HEK293T (cell line): ENCODE data around the gene TOP3A.

Experiments
- CTCF ChIA-PET: fragments of 350-600 bp; formaldehyde crosslinking; extraction: SDS; loops from one replicate; lab custom pipeline; 2021; ENCODE audit warnings: antibody characterized with exemption, inconsistent platforms; lab: Yijun Ruan, JAX
- POLR2A ChIA-PET: fragments of 350-600 bp; formaldehyde crosslinking; extraction: SDS; loops from one replicate; lab custom pipeline; 2020; ENCODE audit warnings: antibody characterized with exemption, inconsistent platforms; lab: Yijun Ruan, JAX
- DNase-seq: peaks from one replicate; pipeline ENCODE4 v3.0.0; 2012; ENCODE audit warnings: mixed read lengths; ENCODE audit errors: extremely low spot score
- ARNT ChIP-seq: fragments of 450-650 bp; IDR thresholded peaks from 2 replicates; pipeline ENCODE4 v1.6.1; 2017; ENCODE audit warnings: mild to moderate bottlenecking
- BHLHE40 ChIP-seq: fragments of 450-650 bp; IDR thresholded peaks from 2 replicates; pipeline ENCODE4 v1.6.1; 2016; ENCODE audit warnings: mild to moderate bottlenecking, moderate library complexity, borderline replicate concordance
- CTBP1 ChIP-seq: fragments of 450-650 bp; IDR thresholded peaks from 2 replicates; pipeline ENCODE4 v1.6.1; 2016; ENCODE audit warnings: borderline replicate concordance
- ELF4 ChIP-seq: fragments of 450-650 bp; IDR thresholded peaks from 2 replicates; pipeline ENCODE4 v1.6.1; 2017; ENCODE audit warnings: antibody characterized with exemption
- FOXA1 ChIP-seq: fragments of 450-650 bp; IDR thresholded peaks from 2 replicates; pipeline ENCODE4 v1.6.1; 2016; ENCODE audit warnings: mild to moderate bottlenecking
- FOXK2 ChIP-seq: fragments of 450-650 bp; IDR thresholded peaks from 2 replicates; pipeline ENCODE4 v1.6.1; 2016; ENCODE audit warnings: mild to moderate bottlenecking
- FOXM1 ChIP-seq: fragments of 450-650 bp; IDR thresholded peaks from 2 replicates; pipeline ENCODE4 v1.6.1; 2017; ENCODE audit warnings: mild to moderate bottlenecking, borderline replicate concordance
- HDGF ChIP-seq: fragments of 450-650 bp; IDR thresholded peaks from 2 replicates; pipeline ENCODE4 v1.6.1; 2017; ENCODE audit warnings: antibody characterized with exemption, borderline replicate concordance
- L3MBTL2 ChIP-seq: fragments of 450-650 bp; conservative IDR thresholded peaks from 2 replicates; pipeline ENCODE4 v1.6.1; 2016; ENCODE audit warnings: mild to moderate bottlenecking
- LEF1 ChIP-seq: fragments of 450-650 bp; IDR thresholded peaks from 2 replicates; pipeline ENCODE4 v1.6.1; 2017; ENCODE audit warnings: mild to moderate bottlenecking, borderline replicate concordance
- NFRKB ChIP-seq: fragments of 450-650 bp; IDR thresholded peaks from 2 replicates; pipeline ENCODE4 v1.6.1; 2016; ENCODE audit warnings: mild to moderate bottlenecking, moderate library complexity
- SP1 ChIP-seq: fragments of 450-650 bp; IDR thresholded peaks from 2 replicates; pipeline ENCODE4 v1.6.1; 2017
- SUZ12 ChIP-seq: fragments of 450-650 bp; IDR thresholded peaks from 2 replicates; pipeline ENCODE4 v1.6.1; 2016; ENCODE audit warnings: mild to moderate bottlenecking
- TARDBP ChIP-seq: fragments of 450-650 bp; IDR thresholded peaks from 2 replicates; pipeline ENCODE4 v1.6.1; 2016
- ZNF384 ChIP-seq: fragments of 450-650 bp; IDR thresholded peaks from 2 replicates; pipeline ENCODE4 v1.6.1; 2016
- TF ChIP-seq, protein P1 (sequence below): fragments of 450-650 bp; IDR thresholded peaks from 2 replicates; pipeline ENCODE4 v1.6.1; 2016

TOP3A gene

DNA sequence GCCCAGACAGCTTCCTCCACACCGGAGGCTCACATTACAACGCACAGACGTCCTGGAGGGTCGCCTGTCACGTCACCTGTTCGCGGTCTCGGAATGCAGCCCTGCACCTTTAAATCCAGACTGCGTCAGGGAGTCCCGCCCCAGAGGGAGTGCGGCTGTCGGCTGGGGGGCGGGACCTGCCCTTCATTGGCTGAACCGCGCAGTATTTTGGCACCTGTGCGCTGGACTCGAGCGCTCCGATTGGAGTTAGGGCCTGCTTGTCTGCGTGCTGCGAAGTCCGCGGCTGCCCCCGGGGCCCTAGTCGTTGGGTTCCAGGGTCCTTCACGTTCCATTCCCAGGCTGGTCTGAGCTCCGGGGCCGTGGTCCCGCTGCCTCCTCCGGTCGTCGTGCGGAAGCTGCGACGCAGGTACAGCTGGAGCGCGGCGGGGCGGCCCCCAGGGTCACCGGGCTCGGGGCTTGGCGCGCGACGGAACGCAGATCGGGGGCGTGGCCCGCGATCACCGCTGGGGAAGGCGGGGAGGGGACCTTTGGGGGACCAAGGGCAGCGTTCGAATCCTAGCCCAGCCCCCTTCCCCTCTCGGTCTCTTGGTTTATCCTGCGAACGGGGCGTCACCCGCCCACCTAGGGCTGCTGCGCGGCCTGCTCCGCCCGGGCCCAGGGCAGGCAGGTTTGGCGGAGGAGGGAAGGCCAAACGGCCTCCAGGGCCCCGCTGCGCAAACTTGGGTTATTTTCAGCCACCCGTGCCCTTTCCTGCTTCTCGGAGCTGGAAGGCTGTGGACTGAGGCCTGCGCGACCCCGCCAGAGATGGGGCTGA, 54.3 kb downstream of the TOP3A start, which contains the start of gene MIEF2:
Gene MIEF2, plus strand, starts transcription at position 331 of the 814 bp plus-strand sequence. CDS start 2,059 bp downstream, outside the sequence.
- DNase-seq = peak; percentile 97
- ChIA-PET CTCF (no interaction called here), POLR2A (interaction anchor here (0.9 to 1.5 kb wide), 4 partner anchors 14 to 102 kb away, joined by 3 to 5 read pairs (median 3); partner anchors contain the start of gene SHMT1)
- no peak for TF ChIP-seq FOXK2
- no peak for TF ChIP-seq LEF1
- no peak for TF ChIP-seq ARNT
- no peak for TF ChIP-seq SUZ12
- TF ChIP-seq CTBP1 = no peak
- TF ChIP-seq HDGF = no peak
- no peak for TF ChIP-seq NFRKB
- TF ChIP-seq SP1 = no peak
- TF ChIP-seq L3MBTL2 = peak; percentile 71
- TF ChIP-seq, protein P1, sequence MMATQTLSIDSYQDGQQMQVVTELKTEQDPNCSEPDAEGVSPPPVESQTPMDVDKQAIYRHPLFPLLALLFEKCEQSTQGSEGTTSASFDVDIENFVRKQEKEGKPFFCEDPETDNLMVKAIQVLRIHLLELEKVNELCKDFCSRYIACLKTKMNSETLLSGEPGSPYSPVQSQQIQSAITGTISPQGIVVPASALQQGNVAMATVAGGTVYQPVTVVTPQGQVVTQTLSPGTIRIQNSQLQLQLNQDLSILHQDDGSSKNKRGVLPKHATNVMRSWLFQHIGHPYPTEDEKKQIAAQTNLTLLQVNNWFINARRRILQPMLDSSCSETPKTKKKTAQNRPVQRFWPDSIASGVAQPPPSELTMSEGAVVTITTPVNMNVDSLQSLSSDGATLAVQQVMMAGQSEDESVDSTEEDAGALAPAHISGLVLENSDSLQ = peak; percentile 100
- TF ChIP-seq FOXM1 = peak; percentile 79; the same call in 1 of the 2 replicates
- no peak for TF ChIP-seq BHLHE40

DNA sequence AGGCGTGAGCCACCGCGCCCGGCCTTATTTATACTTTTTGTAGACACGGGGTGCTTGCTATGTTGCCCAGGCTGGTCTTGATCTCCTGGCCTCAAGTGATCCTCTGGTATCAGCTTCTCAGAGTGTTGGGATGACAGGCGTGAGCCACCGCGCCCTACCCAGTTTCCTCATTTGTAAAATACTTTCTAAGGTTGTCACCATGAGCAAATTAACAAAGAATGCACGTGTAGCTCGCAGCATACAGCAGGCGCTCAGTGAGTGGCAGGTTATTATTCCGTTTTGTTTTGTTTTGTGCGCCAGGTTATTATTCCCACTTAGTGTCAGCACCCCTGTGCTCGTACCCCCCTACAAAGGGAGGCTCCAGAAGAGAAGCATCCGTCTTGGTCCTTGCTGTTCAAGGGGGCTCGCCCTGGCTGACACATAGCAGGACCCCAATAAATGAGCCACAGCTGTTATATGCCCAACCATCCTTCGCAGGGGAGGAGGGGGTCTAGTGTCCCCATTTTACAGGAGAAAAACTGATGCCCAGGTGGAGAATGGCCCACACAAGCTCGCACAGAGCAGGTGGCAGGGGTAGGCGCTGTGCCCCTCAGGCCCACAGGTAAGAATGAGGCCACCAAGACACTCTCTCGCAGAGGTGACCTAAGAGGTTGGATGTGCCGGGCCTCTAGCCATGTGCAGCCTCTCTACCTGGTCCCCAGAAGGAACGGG, 55.0 kb downstream of the TOP3A start:
- CTCF ChIA-PET = no interaction called here
- POLR2A ChIA-PET = interaction anchor here (0.9 to 1.5 kb wide), 4 partner anchors 14 to 103 kb away, joined by 3 to 5 read pairs (median 3); partner anchors contain the start of gene SHMT1
- no peak for DNase-seq
- TF ChIP-seq FOXM1 (no peak), BHLHE40 (no peak), FOXK2 (no peak), ARNT (no peak), HDGF (no peak), FOXA1 (no peak), L3MBTL2 (no peak), SUZ12 (no peak), NFRKB (no peak), LEF1 (no peak), CTBP1 (no peak), TARDBP (no peak), ZNF384 (no peak), ELF4 (no peak), SP1 (no peak)
- TF ChIP-seq, protein P1 = no peak

DNA sequence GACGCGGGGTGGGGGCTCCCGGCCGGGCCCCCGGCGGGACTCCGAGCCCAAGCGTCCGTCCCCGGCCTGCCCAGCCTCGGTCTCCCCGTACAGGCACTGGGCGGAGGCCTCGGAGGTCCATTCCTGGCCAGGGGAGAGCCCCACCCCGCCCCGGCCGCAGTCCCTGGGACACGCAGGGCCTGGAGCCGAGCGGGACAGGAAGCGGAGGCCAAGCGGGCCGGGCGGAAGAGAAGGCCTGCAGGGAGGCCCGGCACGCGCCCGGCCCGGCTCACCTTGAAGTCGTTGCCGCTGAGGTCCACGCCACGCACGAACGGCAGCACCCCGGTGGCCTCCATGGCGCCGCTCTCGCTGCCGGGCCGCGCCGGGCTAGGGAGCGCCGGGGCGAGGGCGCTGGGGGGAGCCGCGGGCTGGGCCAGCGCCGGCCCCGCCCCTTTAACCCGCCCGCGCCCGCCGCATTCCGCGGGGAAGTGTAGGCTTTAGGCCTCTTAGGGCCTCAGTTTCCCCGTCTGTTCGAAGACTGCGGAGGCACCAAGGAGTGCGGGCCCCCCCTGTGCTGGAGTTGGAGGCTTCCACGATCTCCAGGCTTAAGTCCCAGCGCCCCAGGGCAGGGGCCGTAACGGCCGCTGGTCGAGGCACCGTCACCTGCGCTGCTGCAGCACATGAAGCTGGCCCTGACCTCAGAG, 56.3 kb downstream of the TOP3A start, which contains the start of gene FLII:
Gene FLII, minus strand, starts transcription at position 383 of the 683 bp plus-strand sequence. Its CDS starts 48 bp downstream, at position 335.
- ChIA-PET POLR2A (interaction anchor here (1.0 to 1.5 kb wide), 4 partner anchors 12 to 104 kb away, joined by 3 to 5 read pairs (median 4); partner anchors contain the start of gene SHMT1), CTCF (interaction anchor here (0.6 kb wide), 1 partner anchor 65 kb away, joined by 4 read pairs; no protein-coding TSS in a partner anchor)
- DNase-seq = peak; percentile 58
- TF ChIP-seq LEF1 (peak; percentile 67; the same call in 1 of the 2 replicates), FOXM1 (peak; percentile 66; the same call in 1 of the 2 replicates), SP1 (no peak), HDGF (peak; percentile 3; the same call in 1 of the 2 replicates), L3MBTL2 (peak; percentile 65; the same call in 1 of the 2 replicates)

DNA sequence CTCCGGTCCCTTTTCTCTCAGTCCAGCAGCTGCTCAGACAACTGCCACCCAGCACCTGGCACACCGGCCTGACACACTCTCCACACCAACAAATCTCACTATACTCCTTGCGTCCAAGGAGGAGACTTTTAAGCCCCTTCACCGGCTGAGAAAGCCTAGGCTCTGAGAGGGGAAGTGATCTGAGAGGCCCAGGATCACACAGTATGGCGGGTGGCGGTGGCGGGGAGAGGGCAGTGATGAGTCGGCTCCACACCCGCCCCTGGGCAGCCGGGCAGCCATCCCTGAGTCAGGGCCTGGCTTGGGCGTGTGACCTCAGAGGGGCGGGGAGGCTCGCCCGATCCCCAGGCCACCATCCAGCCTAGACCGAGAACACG, 56.8 kb downstream of the TOP3A start:
- DNase-seq = peak; percentile 51
- ChIA-PET POLR2A (no interaction called here), CTCF (no interaction called here)
- TF ChIP-seq TARDBP = no peak
- TF ChIP-seq HDGF = peak; percentile 82; the same call in 1 of the 2 replicates

DNA sequence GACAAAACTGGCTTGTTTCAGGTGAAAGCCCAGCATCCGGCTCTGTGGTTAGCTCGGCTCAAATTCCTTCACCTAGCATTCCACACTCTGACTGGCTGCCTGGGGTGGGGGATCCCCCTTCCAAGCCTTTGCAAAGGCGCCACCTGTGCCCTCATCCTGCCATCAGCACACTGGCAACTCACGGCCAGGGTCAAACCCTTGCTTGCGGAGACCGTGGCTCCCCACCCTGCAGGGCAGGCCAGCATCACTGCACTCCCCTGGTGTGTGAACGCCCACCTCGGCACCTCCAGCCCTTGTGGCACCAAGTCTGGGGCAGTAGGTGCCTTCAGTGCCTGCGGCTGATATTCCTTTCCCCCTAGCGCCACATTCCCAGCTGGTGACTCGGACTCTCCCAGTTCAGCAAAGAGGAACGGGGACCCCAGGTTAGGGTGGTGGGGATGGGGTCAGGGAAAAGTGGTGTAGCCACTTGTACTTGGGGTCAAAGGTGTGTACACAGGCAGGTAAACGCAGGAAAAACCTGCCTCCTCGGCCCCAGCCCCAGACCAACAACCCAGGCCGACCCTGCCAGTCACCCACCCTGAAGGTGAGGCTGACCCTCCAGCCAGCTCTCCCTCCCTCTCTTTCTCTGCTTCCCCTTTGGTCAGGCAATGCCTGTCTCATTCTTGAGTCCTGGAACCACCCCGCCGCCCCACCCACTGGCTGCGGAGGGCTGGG, 57.4 kb downstream of the TOP3A start:
- TF ChIP-seq, protein P1 = no peak
- TF ChIP-seq FOXK2 (no peak), NFRKB (no peak), ARNT (no peak), BHLHE40 (no peak), ZNF384 (no peak), HDGF (no peak), ELF4 (no peak), LEF1 (no peak), SP1 (no peak)
- ChIA-PET POLR2A (interaction anchor here (1.2 kb wide), 1 partner anchor 33 kb away, joined by 3 read pairs; no protein-coding TSS in a partner anchor), CTCF (no interaction called here)
- DNase-seq = peak; percentile 45
